Neuronal stem cell (in vitro differentiated cells): Measurements from ENCODE around the gene ZSWIM8.

Experiments
- DNase-seq: peaks from one replicate; pipeline ENCODE4 v3.0.0-alpha.2; 2013; ENCODE audit warnings: low spot score
- H2AFZ ChIP-seq: one replicate; pipeline ENCODE4 v1.6.1; 2013; ENCODE audit warnings: mild to moderate bottlenecking, low read length, inconsistent platforms
- H2AK5ac ChIP-seq: 2 replicates; pipeline ENCODE4 v1.6.1; 2013; ENCODE audit warnings: low read depth, mild to moderate bottlenecking, inconsistent platforms, low read length, moderate library complexity, mixed read lengths
- H2BK120ac ChIP-seq: 2 replicates; pipeline ENCODE4 v1.6.1; 2013; ENCODE audit warnings: low read depth, mild to moderate bottlenecking, inconsistent platforms, low read length, moderate library complexity, mixed read lengths
- H2BK12ac ChIP-seq: one replicate; pipeline ENCODE4 v1.6.1; 2013; ENCODE audit warnings: low read length, inconsistent platforms
- H2BK15ac ChIP-seq: 2 replicates; pipeline ENCODE4 v1.6.1; 2013; ENCODE audit warnings: mild to moderate bottlenecking, low read length, inconsistent platforms, mixed read lengths
- H2BK5ac ChIP-seq: one replicate; pipeline ENCODE4 v1.6.1; 2013; ENCODE audit warnings: inconsistent platforms, mild to moderate bottlenecking, low read length, moderate library complexity
- H3K14ac ChIP-seq: one replicate; pipeline ENCODE4 v1.6.1; 2013; ENCODE audit warnings: low read length, inconsistent platforms
- H3K18ac ChIP-seq: 2 replicates; pipeline ENCODE4 v1.6.1; 2013; ENCODE audit warnings: low read length, inconsistent platforms
- H3K23ac ChIP-seq: 2 replicates; pipeline ENCODE4 v1.6.1; 2013; ENCODE audit warnings: low read depth, mild to moderate bottlenecking, mixed read lengths, low read length, inconsistent platforms; ENCODE audit not compliant: poor library complexity
- H3K27ac ChIP-seq: replicated peaks from 3 replicates; pipeline ENCODE4 v1.5.1; 2013; ENCODE audit warnings: low read length, inconsistent platforms
- H3K27me3 ChIP-seq, 3 experiments: 2 replicates each; pipeline ENCODE4 v1.6.1; 2013; ENCODE audit warnings: low read length in 3 of 3, mild to moderate bottlenecking in 2 of 3, inconsistent platforms in 1 of 3, low read depth in 1 of 3, mixed read lengths in 1 of 3, moderate library complexity in 1 of 3; ENCODE audit not compliant: control insufficient read depth in 3 of 3, insufficient read depth in 3 of 3
- H3K36me3 ChIP-seq, 2 donors: replicated peaks in 1 of 2; 2 replicates each; pipeline ENCODE4 v1.6.1; 2013; ENCODE audit warnings: low read length in 2 of 2; ENCODE audit not compliant: control insufficient read depth in 2 of 2, insufficient read depth in 2 of 2
- H3K4ac ChIP-seq: 2 replicates; pipeline ENCODE4 v1.6.1; 2013; ENCODE audit warnings: inconsistent platforms, mild to moderate bottlenecking, low read length, moderate library complexity
- H3K4me1 ChIP-seq, 2 donors: 1 replicate in 1 of 2; 2 replicates in 1 of 2; pipeline ENCODE4 v1.6.1; 2013; ENCODE audit warnings: low read length in 2 of 2, low read depth in 1 of 2; ENCODE audit not compliant: control insufficient read depth in 2 of 2, insufficient read depth in 1 of 2
- H3K4me2 ChIP-seq: one replicate; pipeline ENCODE4 v1.6.1; 2013; ENCODE audit warnings: mild to moderate bottlenecking, low read length, inconsistent platforms; ENCODE audit not compliant: insufficient read depth, poor library complexity, severe bottlenecking
- H3K4me3 ChIP-seq, 2 donors: 2 replicates each; pipeline ENCODE4 v1.5.1; 2013; ENCODE audit warnings: low read length in 2 of 2, mild to moderate bottlenecking in 2 of 2, inconsistent platforms in 1 of 2, moderate library complexity in 1 of 2
- H3K79me1 ChIP-seq: one replicate; pipeline ENCODE4 v1.6.1; 2013; ENCODE audit warnings: low read depth, mild to moderate bottlenecking, inconsistent platforms, low read length, moderate library complexity
- H3K9ac ChIP-seq: one replicate; pipeline ENCODE4 v1.6.1; 2013; ENCODE audit warnings: mild to moderate bottlenecking, low read depth, low read length, inconsistent platforms; ENCODE audit not compliant: poor library complexity
- H3K9me3 ChIP-seq, 2 donors: replicated peaks in 1 of 2; 2 replicates each; pipeline versions ENCODE3 to v1.6.1; 2013; ENCODE audit warnings: low read length in 2 of 2, mild to moderate bottlenecking in 2 of 2, inconsistent platforms in 1 of 2, low read depth in 1 of 2, mixed read lengths in 1 of 2, moderate library complexity in 1 of 2; ENCODE audit not compliant: control insufficient read depth in 2 of 2, insufficient read depth in 1 of 2
- H4K8ac ChIP-seq: one replicate; pipeline ENCODE4 v1.6.1; 2013; ENCODE audit warnings: low read depth, mild to moderate bottlenecking, inconsistent platforms, low read length, moderate library complexity
- H4K91ac ChIP-seq: one replicate; pipeline ENCODE4 v1.6.1; 2013; ENCODE audit warnings: low read length, low read depth, mild to moderate bottlenecking, inconsistent platforms; ENCODE audit not compliant: poor library complexity
- WGBS, 2 donors: extraction: QIAGEN DNeasy Blood & Tissue Kit; methylation state at CpG; one replicate each; pipeline ENCODE4 v1.1.7; 2013; ENCODE audit warnings: missing lambda C conversion rate in 2 of 2, mixed read lengths in 1 of 2; ENCODE audit not compliant: insufficient read length in 2 of 2, insufficient replicate concordance in 1 of 2; ENCODE audit errors: extremely low coverage in 2 of 2; 5-methylcytosine and 5-hydroxymethylcytosine counted together

ZSWIM8 gene

DNA sequence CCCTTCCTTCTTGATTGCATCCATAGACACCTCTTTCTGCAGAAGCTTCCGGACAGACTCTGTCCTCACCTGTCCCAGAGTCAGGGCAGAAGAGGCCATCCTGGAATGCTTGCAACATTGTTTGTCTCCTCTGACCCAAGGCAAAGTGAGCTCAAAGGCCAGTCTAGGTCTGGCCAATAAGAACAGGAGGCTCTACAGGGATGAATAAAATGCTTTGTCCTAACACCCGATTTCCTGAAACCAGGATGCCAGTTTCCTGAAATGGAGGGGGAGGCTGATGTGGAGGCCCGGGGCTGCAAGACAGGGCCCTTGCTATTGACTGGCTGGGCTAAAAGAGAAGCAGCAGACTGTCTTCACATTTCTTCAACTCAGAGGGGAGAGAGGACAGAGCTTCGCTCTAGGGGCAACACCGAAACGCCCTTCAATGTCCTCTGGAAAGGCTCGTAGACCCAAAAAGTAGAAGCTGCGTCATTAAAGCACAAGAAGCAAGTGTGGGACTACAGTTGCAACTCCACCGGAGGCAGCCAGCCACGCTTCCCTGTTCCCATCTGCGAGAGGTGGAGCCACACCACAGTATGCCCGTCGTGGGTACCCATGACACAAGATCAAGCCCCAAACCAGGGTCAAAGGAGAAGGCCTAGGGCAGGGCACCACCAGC, 55.1 kb downstream of the ZSWIM8 start:
- Histone ChIP-seq H3K18ac (no peak overlapping the region), H3K23ac (no peak overlapping the region), H3K79me1 (no peaks in the 10 kb centered on the region), H3K9me3 (no peaks in the 10 kb centered on the region), H4K91ac (peak overlapping the region; percentile 27), H2BK120ac (no peak overlapping the region), H3K27ac (peak overlapping the region; percentile 49), H2BK15ac (no peak overlapping the region), H4K8ac (no peak overlapping the region), H3K27me3 (no peaks in the 10 kb centered on the region), H3K4me2 (no peak overlapping the region), H2BK5ac (no peak overlapping the region), H3K4ac (no peak overlapping the region), H2AK5ac (no peak overlapping the region), H2BK12ac (no peak overlapping the region), H2AFZ (no peak overlapping the region), H3K4me1 (peaks cover 9 to 13% of the 10 kb centered on the region in 2 donors), H3K9ac (no peak overlapping the region), H3K36me3 (peaks cover 16 to 57% of the 10 kb centered on the region in 2 donors), H3K4me3 (no peak overlapping the region), H3K14ac (no peak overlapping the region)
- WGBS, 2 donors, result no CpG with 5 or more reads among the region's 13 CpGs
- no peak for DNase-seq

DNA sequence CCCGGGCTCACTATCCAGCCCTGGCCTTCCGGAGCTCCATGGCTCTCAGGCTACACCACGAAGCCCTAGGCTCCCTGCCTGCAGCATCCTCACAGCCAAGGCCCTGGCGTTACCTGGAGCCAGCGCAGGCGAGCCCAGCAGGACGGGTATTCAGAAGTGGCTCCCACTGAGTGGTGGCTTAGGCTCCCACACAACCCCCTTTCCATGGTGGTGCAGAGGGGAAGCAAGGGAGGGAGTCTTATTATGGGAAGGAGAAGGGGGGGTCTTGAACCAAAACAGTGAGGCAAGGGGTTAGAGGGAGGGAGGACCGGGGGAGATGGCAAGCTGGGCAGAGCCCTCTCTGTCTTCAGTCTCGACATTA, 55.6 kb downstream of the ZSWIM8 start:
- no peaks in the 10 kb centered on the region for H3K79me1 ChIP-seq
- DNase-seq, result no peak
- H3K14ac ChIP-seq, result no peak overlapping the region
- no CpG with 5 or more reads among the region's 9 CpGs for WGBS, 2 donors
- no peak overlapping the region for H2BK120ac ChIP-seq
- no peak overlapping the region for H2BK12ac ChIP-seq
- H3K9me3 ChIP-seq, result no peaks in the 10 kb centered on the region
- no peak overlapping the region for H2BK15ac ChIP-seq
- H2AK5ac ChIP-seq, result no peak overlapping the region
- H2AFZ ChIP-seq, result no peak overlapping the region
- H3K23ac ChIP-seq, result no peak overlapping the region
- H3K27me3 ChIP-seq, result no peaks in the 10 kb centered on the region
- H3K9ac ChIP-seq, result no peak overlapping the region
- H3K4ac ChIP-seq, result no peak overlapping the region
- peaks cover 9 to 13% of the 10 kb centered on the region in 2 donors for H3K4me1 ChIP-seq
- H4K8ac ChIP-seq, result no peak overlapping the region
- no peak overlapping the region for H3K27ac ChIP-seq
- no peak overlapping the region for H3K18ac ChIP-seq
- no peak overlapping the region for H2BK5ac ChIP-seq
- H4K91ac ChIP-seq, result no peak overlapping the region
- H3K4me3 ChIP-seq, result no peak overlapping the region
- peaks cover 16 to 60% of the 10 kb centered on the region in 2 donors for H3K36me3 ChIP-seq
- H3K4me2 ChIP-seq, result no peak overlapping the region

DNA sequence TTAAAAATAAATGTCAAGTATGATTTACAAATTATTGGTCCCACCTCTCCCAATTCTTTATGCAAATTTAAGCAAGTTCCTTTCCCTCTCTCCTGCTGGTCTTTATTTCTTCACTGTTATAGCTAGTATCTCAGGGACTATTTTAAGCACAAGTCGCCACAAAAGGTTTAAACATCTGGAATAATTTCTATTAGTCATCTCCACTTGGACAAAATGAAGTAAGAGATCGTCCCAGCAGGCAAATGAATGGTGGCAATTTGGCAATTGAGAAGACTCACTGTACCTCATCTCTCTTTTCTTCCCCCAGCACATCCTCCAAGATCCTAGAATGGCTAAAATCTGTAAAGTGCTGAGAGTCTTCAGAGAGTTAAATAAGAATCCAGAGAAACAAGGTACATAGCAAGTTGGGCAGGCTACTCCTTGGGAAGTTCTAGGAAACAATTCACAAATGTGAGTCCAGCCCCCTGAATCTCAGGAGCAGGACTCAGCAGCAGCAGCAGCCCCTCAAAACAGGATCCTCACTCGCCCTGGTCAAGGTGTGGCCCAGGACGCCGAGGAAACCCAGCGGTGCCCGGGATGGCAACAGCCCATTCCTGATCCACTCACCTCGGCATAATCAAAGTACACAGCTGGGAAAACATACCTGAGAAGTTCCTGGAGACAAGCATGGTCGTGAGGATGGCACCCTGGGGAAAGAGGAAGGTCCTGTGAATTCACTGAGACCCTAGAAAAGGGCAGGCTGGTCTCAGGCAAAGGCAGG, 56.3 kb downstream of the ZSWIM8 start:
- Histone ChIP-seq H3K4ac (no peak overlapping the region), H4K8ac (no peak overlapping the region), H3K18ac (no peak overlapping the region), H3K9ac (no peak overlapping the region), H3K14ac (no peak overlapping the region), H3K79me1 (no peaks in the 10 kb centered on the region), H3K4me2 (no peak overlapping the region), H2BK5ac (no peak overlapping the region), H4K91ac (no peak overlapping the region), H2BK120ac (no peak overlapping the region), H3K27ac (peak overlapping the region; percentile 4), H2BK12ac (no peak overlapping the region), H3K9me3 (no peaks in the 10 kb centered on the region), H3K27me3 (no peaks in the 10 kb centered on the region), H2AFZ (no peak overlapping the region), H3K36me3 (peaks cover 15 to 60% of the 10 kb centered on the region in 2 donors), H3K4me3 (no peak overlapping the region), H2BK15ac (no peak overlapping the region), H2AK5ac (peak overlapping the region; percentile 9), H3K23ac (peak overlapping the region; percentile 53), H3K4me1 (peaks cover 9 to 13% of the 10 kb centered on the region in 2 donors)
- DNase-seq, result no peak
- no CpG with 5 or more reads among the region's 9 CpGs for WGBS, 2 donors

- H3K4me1 ChIP-seq, result peaks cover 9 to 13% of the 10 kb centered on the region in 2 donors
- H2AFZ ChIP-seq, result no peak overlapping the region
- no peak overlapping the region for H4K91ac ChIP-seq
- H2BK15ac ChIP-seq, result no peak overlapping the region
- H2BK5ac ChIP-seq, result no peak overlapping the region
- no peak overlapping the region for H2BK120ac ChIP-seq
- no peak overlapping the region for H2BK12ac ChIP-seq
- H4K8ac ChIP-seq, result no peak overlapping the region
- H3K36me3 ChIP-seq, result peaks cover 16 to 60% of the 10 kb centered on the region in 2 donors
- peak overlapping the region; percentile 53 for H3K23ac ChIP-seq
- no CpG with 5 or more reads among the region's 11 CpGs for WGBS, 2 donors
- H3K14ac ChIP-seq, result no peak overlapping the region
- no peak overlapping the region for H3K4me3 ChIP-seq
- H3K9ac ChIP-seq, result no peak overlapping the region
- DNase-seq, result no peak
- no peaks in the 10 kb centered on the region for H3K79me1 ChIP-seq
- H3K27ac ChIP-seq, result no peak overlapping the region
- H3K4me2 ChIP-seq, result no peak overlapping the region
- H3K9me3 ChIP-seq, result no peaks in the 10 kb centered on the region
- no peaks in the 10 kb centered on the region for H3K27me3 ChIP-seq
- no peak overlapping the region for H3K18ac ChIP-seq
- H3K4ac ChIP-seq, result no peak overlapping the region
- peak overlapping the region; percentile 9 for H2AK5ac ChIP-seq
These were observed 56.9 kb downstream of the ZSWIM8 start for GRCh38 chr10:73842349-73842748.
